Pons (tissue), 1 donor: Measurements from ENCODE around the gene SLC20A1.
A peak's percentile ranks its signal among the peaks of the same experiment; 100 is the strongest.
"Not testable (repeated sequence)": the region's sequence is repeated elsewhere in the genome, so short reads cannot be mapped to it uniquely, and the experiment has no call there.

ENCODE experiments used
- DNase-seq: peaks from one replicate; pipeline ENCODE4 v3.0.0-alpha.2; 2016; ENCODE audit warnings: low spot score

The SLC20A1 gene

GRCh38 chr2:112683550-112684414 lies 38.0 kb downstream of the SLC20A1 start:
- no peak for DNase-seq

GRCh38 chr2:112684415-112684775 lies 38.7 kb downstream of the SLC20A1 start:
- DNase-seq = no peak

- DNase-seq = no peak
Observed at GRCh38 chr2:112685271-112685884, 39.6 kb downstream of the SLC20A1 start.

GRCh38 chr2:112686348-112687217 lies 40.8 kb downstream of the SLC20A1 start:
- no peak for DNase-seq

- no peak for DNase-seq
Observed at GRCh38 chr2:112687522-112687921, 41.8 kb downstream of the SLC20A1 start.

GRCh38 chr2:112688086-112688880 lies 42.5 kb downstream of the SLC20A1 start:
- DNase-seq = no peak

GRCh38 chr2:112690853-112691401 lies 45.2 kb downstream of the SLC20A1 start:
- peak; percentile 79 for DNase-seq

- DNase-seq = no peak
Observed at GRCh38 chr2:112691881-112692281, 46.1 kb downstream of the SLC20A1 start.

- DNase-seq = peak; percentile 19
Observed at GRCh38 chr2:112692495-112692911, 46.8 kb downstream of the SLC20A1 start.

GRCh38 chr2:112692918-112693317 lies 47.2 kb downstream of the SLC20A1 start:
- no peak for DNase-seq

GRCh38 chr2:112693596-112693995 lies 47.9 kb downstream of the SLC20A1 start:
- DNase-seq = no peak

GRCh38 chr2:112694182-112694581 lies 48.4 kb downstream of the SLC20A1 start:
- no peak for DNase-seq

GRCh38 chr2:112698834-112699515 lies 53.2 kb downstream of the SLC20A1 start:
- no peak for DNase-seq

GRCh38 chr2:112699984-112700667 lies 54.4 kb downstream of the SLC20A1 start:
- DNase-seq = peak; percentile 40

GRCh38 chr2:112701052-112701451 lies 55.3 kb downstream of the SLC20A1 start:
- DNase-seq = peak; percentile 48

- no peak for DNase-seq
Observed at GRCh38 chr2:112703684-112704083, 57.9 kb downstream of the SLC20A1 start.

- DNase-seq = no peak
Observed at GRCh38 chr2:112705575-112705974, 59.8 kb downstream of the SLC20A1 start.

GRCh38 chr2:112706170-112706664 lies 60.5 kb downstream of the SLC20A1 start:
- no peak for DNase-seq

GRCh38 chr2:112706947-112707346 lies 61.2 kb downstream of the SLC20A1 start:
- not testable (repeated sequence) for DNase-seq

GRCh38 chr2:112708968-112709367 lies 63.2 kb downstream of the SLC20A1 start:
- DNase-seq = peak; percentile 22
